A549 (cell line): ENCODE results near the gene MAN1C1.

Experiments
- BCL3 ChIP-seq: fragments of >200 bp; sonication (Bioruptor Twin); formaldehyde crosslinking; IDR thresholded peaks from 3 replicates; pipeline ENCODE4 v1.6.1; 2016
- CTCF ChIP-seq: fragments of >200 bp; sonication (Bioruptor Twin); formaldehyde crosslinking; IDR thresholded peaks from 3 replicates; pipeline ENCODE4 v1.5.1; 2016
- EP300 ChIP-seq, 2 experiments: fragments of >200 bp; sonication (Bioruptor Twin); formaldehyde crosslinking; IDR thresholded peaks; 2 replicates in 1 of 2; 3 replicates in 1 of 2; pipeline ENCODE4 v1.6.1; 2016 to 2017
- FOSL2 ChIP-seq, 2 experiments: fragments of 450-650 bp in 1 of 2; fragments of >200 bp in 1 of 2; sonication (Bioruptor Twin) in 1 of 2; formaldehyde crosslinking; IDR thresholded peaks; 2 replicates each; pipeline versions ENCODE4 v1.5.0 to v1.6.1; 2016 to 2020; ENCODE audit warnings: mild to moderate bottlenecking in 1 of 2, moderate library complexity in 1 of 2
- KDM5A ChIP-seq: fragments of 200-600 bp; sonication (generic); IDR thresholded peaks from 2 replicates; pipeline ENCODE4 v1.6.1; 2016; ENCODE audit warnings: antibody characterized with exemption, mild to moderate bottlenecking
- MYC ChIP-seq: IDR thresholded peaks from 2 replicates; pipeline ENCODE4 v1.6.1; 2012; ENCODE audit warnings: mild to moderate bottlenecking, inconsistent platforms, low read length, improper control_type of control experiment, borderline replicate concordance
- USF2 ChIP-seq: fragments of 450-650 bp; IDR thresholded peaks from 2 replicates; pipeline ENCODE4 v1.6.1; 2014; ENCODE audit warnings: antibody characterized with exemption
- TF ChIP-seq, protein P1 (sequence below): IDR thresholded peaks from 2 replicates; pipeline ENCODE4 v1.6.1; 2012

DNA sequence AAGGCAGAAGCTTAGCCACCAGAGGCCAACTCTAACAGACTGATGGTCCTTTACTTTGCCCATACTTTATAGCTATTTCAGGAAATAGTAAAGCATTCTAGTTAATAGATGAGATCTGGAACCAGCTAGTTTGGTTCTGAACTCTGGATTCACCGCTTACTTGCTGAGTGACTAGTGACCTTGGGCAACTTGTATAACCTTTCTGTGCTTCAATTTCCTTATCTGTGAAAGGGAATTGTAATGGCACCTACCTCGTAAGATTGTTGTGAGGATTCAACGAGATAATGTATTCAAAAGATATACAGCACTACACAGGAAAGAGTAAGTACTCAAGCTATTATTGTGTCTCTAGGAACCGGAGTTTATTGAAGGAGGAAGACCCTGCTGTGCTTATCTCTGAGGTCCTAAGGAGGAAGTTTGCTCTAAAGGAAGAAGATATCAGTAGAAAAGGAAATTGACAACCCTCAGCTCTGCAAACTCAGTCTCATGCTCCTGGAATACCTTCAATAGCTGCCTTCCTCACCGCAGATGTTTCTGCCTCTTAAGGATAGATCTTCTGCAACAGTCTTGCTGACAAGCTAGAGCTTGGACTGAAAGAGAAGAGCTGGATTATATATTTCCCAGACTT is 215.1 kb downstream of the MAN1C1 start:
- TF ChIP-seq EP300 (IDR thresholded peaks at IDR 0.05) (no peak), KDM5A (no peak), BCL3 (no peak), FOSL2 (IDR thresholded peaks at IDR 0.05) (no peak), FOSL2 (CRISPR knock-in tag; IDR thresholded peaks at IDR 0.05) (no peak), CTCF (no peak), USF2 (no peak), MYC (no peak)
- TF ChIP-seq, protein P1, sequence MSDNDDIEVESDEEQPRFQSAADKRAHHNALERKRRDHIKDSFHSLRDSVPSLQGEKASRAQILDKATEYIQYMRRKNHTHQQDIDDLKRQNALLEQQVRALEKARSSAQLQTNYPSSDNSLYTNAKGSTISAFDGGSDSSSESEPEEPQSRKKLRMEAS = no peak
